ENCODE results near the gene ARHGAP15.
A peak's percentile ranks its signal among the peaks of the same experiment; 100 is the strongest.

Gene ARHGAP15

GRCh38 chr2:143577489-143577888 is 448.3 kb downstream of the ARHGAP15 start:
- no peak for TF ChIP-seq CTCF (IDR thresholded peaks at IDR 0.05; ENCODE audit: control insufficient read depth, insufficient read depth, low read depth, low read length, missing control alignments)
- no peak for DNase-seq (ENCODE audit: low read depth)

DNA sequence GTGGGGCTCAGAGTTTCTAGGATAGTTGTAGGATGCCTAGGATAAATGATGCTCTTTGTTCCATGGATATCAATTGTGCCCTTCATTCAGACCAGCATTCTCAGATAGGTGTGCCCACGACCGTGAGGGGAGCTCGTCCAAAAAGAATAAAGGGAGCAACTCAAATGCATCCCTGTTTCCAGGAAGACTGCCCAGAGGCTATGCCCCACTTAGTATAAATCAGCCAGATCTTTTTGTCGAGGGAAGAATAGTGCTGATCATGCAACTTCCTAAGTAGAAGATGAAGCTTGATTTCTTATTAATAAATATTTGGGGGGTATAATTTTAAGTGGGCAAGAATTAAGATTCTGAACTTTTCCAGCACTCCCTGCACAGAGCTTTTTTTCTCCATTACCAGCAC is 450.2 kb downstream of the ARHGAP15 start:
- TF ChIP-seq CTCF (IDR thresholded peaks at IDR 0.05; ENCODE audit: control insufficient read depth, insufficient read depth, low read depth, low read length, missing control alignments): no peak
- no peak for DNase-seq (ENCODE audit: low read depth)
- no peak overlapping the region for H3K4me3 ChIP-seq (ENCODE audit: control insufficient read depth, low read depth, low read length)

More at GRCh38 chr2:143577489-143577888, 448.3 kb downstream of the ARHGAP15 start:
- no peak overlapping the region for H3K4me3 ChIP-seq (ENCODE audit: control insufficient read depth, low read depth, low read length)

GRCh38 chr2:143581134-143581533 is 451.9 kb downstream of the ARHGAP15 start:
- TF ChIP-seq CTCF (IDR thresholded peaks at IDR 0.05; ENCODE audit: control insufficient read depth, insufficient read depth, low read depth, low read length, missing control alignments): no peak
- DNase-seq (ENCODE audit: low read depth): no peak
- no peak overlapping the region for H3K4me3 ChIP-seq (ENCODE audit: control insufficient read depth, low read depth, low read length)

GRCh38 chr2:143582046-143582747 is 453.0 kb downstream of the ARHGAP15 start:
- H3K4me3 ChIP-seq (ENCODE audit: control insufficient read depth, low read depth, low read length): no peak overlapping the region
- no peak for DNase-seq (ENCODE audit: low read depth)
- peak; percentile 68 for TF ChIP-seq CTCF (IDR thresholded peaks at IDR 0.05; ENCODE audit: control insufficient read depth, insufficient read depth, low read depth, low read length, missing control alignments)

DNA sequence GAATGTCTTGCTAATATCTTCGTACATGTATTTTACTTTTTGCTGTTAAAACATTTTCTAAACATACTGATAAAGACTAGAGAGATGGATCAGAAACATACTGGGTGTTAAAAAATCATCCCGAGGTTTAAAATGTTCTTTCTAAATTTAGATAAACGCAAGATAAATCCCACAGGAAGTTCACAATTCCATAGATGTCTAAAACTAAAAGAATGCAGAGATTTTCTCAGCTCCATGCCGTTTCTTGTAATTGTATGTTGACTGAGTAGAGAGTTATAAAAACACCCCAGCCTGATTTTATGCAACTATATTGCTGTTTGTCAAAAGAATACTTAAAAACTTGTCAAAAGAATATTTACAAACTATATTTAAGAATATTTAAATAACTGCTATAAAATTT is 455.7 kb downstream of the ARHGAP15 start:
- no peak for DNase-seq (ENCODE audit: low read depth)
- H3K4me3 ChIP-seq (ENCODE audit: control insufficient read depth, low read depth, low read length): no peak overlapping the region
- no peak for TF ChIP-seq CTCF (IDR thresholded peaks at IDR 0.05; ENCODE audit: control insufficient read depth, insufficient read depth, low read depth, low read length, missing control alignments)

- DNase-seq (ENCODE audit: low read depth): no peak
- TF ChIP-seq CTCF (IDR thresholded peaks at IDR 0.05; ENCODE audit: control insufficient read depth, insufficient read depth, low read depth, low read length, missing control alignments): no peak
- no peak overlapping the region for H3K4me3 ChIP-seq (ENCODE audit: control insufficient read depth, low read depth, low read length)
These were observed 456.9 kb downstream of the ARHGAP15 start for GRCh38 chr2:143586119-143586518.

All from AG09309 (cell line).